HepG2 (cell line): ENCODE measurements around the gene MYO5B. TPM values are rescaled to one million over a fixed set of nuclear protein-coding genes. Genes with fewer than 3 reads are reported as not detected.

ENCODE experiments used
- CHCHD3 ChIP-seq: sonication (generic); formaldehyde crosslinking; IDR thresholded peaks from 2 replicates; pipeline ENCODE4 v1.8.0; 2022; ENCODE audit warnings: mild to moderate bottlenecking, missing genetic modification reagents, moderate library complexity
- SMAD1 ChIP-seq: sonication (generic); formaldehyde crosslinking; IDR thresholded peaks from 2 replicates; pipeline ENCODE4 v1.4.0; 2020; ENCODE audit warnings: missing genetic modification reagents, low read depth, mild to moderate bottlenecking, borderline replicate concordance
- SP5 ChIP-seq: IDR thresholded peaks from 2 replicates; pipeline ENCODE4 v1.6.1; 2016; ENCODE audit warnings: low read depth, borderline replicate concordance
- ZFY ChIP-seq: sonication (generic); formaldehyde crosslinking; IDR thresholded peaks from 2 replicates; pipeline ENCODE4 v1.4.0; 2020; ENCODE audit warnings: missing genetic modification reagents
- ZNF781 ChIP-seq: sonication (generic); formaldehyde crosslinking; IDR thresholded peaks from 2 replicates; pipeline ENCODE4 v1.5.1; 2020; ENCODE audit warnings: borderline replicate concordance, mild to moderate bottlenecking, missing genetic modification reagents; ENCODE audit errors: not compliant biosample characterization
- polyA plus RNA-seq, 8 experiments: library from polyadenylated mRNA; depleted of rRNA in 3 of 8; stranded (reverse) in 7 of 8; unstranded in 1 of 8; fragments of >200 nt; fragmentation: Illumina TruSeq in 4 of 8; extraction: Trizol in 4 of 8; gene quantifications; 2 replicates each; pipeline versions ENCODE4 v1.2.1 to v1.2.3, GENCODE V29; 2011 to 2016; ENCODE audit warnings: low read depth in 4 of 8, missing spikeins in 1 of 8, mixed read lengths in 1 of 8; ENCODE audit not compliant: insufficient read depth in 1 of 8
- total RNA-seq, 5 experiments: library from RNA; depleted of rRNA; stranded (reverse); fragments of >200 nt; fragmentation: Illumina TruSeq; extraction: Trizol; gene quantifications; 2 replicates each; pipeline ENCODE4 v1.2.3, GENCODE V29; 2016; ENCODE audit warnings: low read depth in 1 of 5
- TF ChIP-seq, protein P1 (sequence below): sonication (generic); formaldehyde crosslinking; IDR thresholded peaks from 2 replicates; pipeline ENCODE4 v1.4.0; 2020; ENCODE audit warnings: missing genetic modification reagents
- TF ChIP-seq, protein P2 (sequence below): IDR thresholded peaks from 2 replicates; pipeline ENCODE4 v1.4.0; 2020; ENCODE audit warnings: mild to moderate bottlenecking, missing genetic modification reagents
- TF ChIP-seq, protein P3 (sequence below): sonication (generic); formaldehyde crosslinking; IDR thresholded peaks from 2 replicates; pipeline ENCODE4 v1.8.0; 2022; ENCODE audit warnings: low read depth, missing genetic modification reagents
- TF ChIP-seq, protein P4 (sequence below): sonication (generic); formaldehyde crosslinking; conservative IDR thresholded peaks from 2 replicates; pipeline ENCODE4 v1.4.0; 2020; ENCODE audit warnings: missing genetic modification reagents
- TF ChIP-seq, protein P5 (sequence below): sonication (generic); formaldehyde crosslinking; IDR thresholded peaks from 2 replicates; pipeline ENCODE4 v1.5.1; 2020; ENCODE audit warnings: mild to moderate bottlenecking, missing genetic modification reagents, moderate library complexity

Gene MYO5B
- total and polyA plus RNA-seq, 2 of the 13 experiments (the other 11 are each of a cell fraction or from before 2014, with no cell fraction given) = 13.1 to 24.0 TPM

DNA sequence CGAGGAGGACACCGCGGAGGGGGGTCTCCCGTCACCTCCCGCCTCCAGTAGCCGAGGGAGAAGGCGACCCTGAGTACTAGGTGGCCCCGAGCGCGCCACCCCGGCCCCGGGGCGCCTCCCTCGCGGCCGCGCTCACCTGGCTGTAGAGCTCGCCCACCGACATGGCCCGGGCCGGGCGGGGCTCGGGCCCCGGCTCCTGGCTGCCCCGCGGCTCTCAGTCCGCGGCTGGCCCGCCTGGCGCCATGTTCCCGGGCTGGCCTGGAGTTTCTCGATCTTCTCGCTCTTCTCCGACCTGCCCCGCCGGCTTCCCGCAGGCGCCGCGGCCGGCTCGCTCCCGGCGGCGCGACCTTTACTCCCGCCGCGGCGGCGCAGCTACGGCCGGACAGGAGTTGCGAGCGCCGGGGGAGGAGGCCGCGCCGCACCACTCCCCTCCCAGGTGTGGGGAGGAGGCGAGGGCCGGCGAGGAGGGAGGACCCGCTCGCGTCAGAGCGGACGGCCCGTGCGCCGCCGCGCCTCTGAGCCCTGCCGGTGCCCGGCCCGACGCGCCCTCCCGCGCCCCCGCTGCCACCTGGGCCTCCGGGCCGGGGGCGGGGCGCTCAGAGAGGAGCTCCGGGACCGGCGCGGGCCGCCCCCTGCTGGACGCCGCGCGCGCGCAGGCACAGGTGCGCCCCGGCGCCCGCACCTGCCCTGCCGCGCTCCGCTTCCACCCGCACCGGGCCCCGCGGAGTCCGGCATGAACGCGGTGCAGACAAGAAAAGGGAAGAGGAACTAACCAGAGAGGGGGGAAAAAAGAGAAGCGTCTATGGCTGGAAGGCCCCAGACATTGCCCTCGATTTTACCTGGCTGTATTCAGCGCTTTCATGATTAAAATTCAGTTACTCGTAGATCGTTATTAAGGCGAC, at the start of gene MYO5B (continued):
- TF ChIP-seq, protein P1, sequence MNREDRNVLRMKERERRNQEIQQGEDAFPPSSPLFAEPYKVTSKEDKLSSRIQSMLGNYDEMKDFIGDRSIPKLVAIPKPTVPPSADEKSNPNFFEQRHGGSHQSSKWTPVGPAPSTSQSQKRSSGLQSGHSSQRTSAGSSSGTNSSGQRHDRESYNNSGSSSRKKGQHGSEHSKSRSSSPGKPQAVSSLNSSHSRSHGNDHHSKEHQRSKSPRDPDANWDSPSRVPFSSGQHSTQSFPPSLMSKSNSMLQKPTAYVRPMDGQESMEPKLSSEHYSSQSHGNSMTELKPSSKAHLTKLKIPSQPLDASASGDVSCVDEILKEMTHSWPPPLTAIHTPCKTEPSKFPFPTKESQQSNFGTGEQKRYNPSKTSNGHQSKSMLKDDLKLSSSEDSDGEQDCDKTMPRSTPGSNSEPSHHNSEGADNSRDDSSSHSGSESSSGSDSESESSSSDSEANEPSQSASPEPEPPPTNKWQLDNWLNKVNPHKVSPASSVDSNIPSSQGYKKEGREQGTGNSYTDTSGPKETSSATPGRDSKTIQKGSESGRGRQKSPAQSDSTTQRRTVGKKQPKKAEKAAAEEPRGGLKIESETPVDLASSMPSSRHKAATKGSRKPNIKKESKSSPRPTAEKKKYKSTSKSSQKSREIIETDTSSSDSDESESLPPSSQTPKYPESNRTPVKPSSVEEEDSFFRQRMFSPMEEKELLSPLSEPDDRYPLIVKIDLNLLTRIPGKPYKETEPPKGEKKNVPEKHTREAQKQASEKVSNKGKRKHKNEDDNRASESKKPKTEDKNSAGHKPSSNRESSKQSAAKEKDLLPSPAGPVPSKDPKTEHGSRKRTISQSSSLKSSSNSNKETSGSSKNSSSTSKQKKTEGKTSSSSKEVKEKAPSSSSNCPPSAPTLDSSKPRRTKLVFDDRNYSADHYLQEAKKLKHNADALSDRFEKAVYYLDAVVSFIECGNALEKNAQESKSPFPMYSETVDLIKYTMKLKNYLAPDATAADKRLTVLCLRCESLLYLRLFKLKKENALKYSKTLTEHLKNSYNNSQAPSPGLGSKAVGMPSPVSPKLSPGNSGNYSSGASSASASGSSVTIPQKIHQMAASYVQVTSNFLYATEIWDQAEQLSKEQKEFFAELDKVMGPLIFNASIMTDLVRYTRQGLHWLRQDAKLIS = no peak
- no peak for TF ChIP-seq SMAD1 (CRISPR knock-in tag)
- no peak for TF ChIP-seq CHCHD3 (CRISPR knock-in tag)
- TF ChIP-seq SP5 (CRISPR knock-in tag) = 0 out of 2 replicates have a peak, but pooled peaks have one; percentile 18
- peak; percentile 85 for TF ChIP-seq ZFY (CRISPR knock-in tag)
- TF ChIP-seq, protein P2, sequence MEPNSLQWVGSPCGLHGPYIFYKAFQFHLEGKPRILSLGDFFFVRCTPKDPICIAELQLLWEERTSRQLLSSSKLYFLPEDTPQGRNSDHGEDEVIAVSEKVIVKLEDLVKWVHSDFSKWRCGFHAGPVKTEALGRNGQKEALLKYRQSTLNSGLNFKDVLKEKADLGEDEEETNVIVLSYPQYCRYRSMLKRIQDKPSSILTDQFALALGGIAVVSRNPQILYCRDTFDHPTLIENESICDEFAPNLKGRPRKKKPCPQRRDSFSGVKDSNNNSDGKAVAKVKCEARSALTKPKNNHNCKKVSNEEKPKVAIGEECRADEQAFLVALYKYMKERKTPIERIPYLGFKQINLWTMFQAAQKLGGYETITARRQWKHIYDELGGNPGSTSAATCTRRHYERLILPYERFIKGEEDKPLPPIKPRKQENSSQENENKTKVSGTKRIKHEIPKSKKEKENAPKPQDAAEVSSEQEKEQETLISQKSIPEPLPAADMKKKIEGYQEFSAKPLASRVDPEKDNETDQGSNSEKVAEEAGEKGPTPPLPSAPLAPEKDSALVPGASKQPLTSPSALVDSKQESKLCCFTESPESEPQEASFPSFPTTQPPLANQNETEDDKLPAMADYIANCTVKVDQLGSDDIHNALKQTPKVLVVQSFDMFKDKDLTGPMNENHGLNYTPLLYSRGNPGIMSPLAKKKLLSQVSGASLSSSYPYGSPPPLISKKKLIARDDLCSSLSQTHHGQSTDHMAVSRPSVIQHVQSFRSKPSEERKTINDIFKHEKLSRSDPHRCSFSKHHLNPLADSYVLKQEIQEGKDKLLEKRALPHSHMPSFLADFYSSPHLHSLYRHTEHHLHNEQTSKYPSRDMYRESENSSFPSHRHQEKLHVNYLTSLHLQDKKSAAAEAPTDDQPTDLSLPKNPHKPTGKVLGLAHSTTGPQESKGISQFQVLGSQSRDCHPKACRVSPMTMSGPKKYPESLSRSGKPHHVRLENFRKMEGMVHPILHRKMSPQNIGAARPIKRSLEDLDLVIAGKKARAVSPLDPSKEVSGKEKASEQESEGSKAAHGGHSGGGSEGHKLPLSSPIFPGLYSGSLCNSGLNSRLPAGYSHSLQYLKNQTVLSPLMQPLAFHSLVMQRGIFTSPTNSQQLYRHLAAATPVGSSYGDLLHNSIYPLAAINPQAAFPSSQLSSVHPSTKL (CRISPR knock-in tag) = no peak
- TF ChIP-seq ZNF781 (CRISPR knock-in tag) = no peak
- TF ChIP-seq, protein P3, sequence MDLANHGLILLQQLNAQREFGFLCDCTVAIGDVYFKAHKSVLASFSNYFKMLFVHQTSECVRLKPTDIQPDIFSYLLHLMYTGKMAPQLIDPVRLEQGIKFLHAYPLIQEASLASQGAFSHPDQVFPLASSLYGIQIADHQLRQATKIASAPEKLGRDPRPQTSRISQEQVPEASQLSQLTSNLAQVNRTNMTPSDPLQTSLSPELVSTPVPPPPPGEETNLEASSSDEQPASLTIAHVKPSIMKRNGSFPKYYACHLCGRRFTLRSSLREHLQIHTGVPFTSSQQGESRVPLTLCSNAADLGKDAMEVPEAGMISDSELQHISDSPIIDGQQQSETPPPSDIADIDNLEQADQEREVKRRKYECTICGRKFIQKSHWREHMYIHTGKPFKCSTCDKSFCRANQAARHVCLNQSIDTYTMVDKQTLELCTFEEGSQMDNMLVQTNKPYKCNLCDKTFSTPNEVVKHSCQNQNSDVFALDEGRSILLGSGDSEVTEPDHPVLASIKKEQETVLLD = peak; percentile 75
- TF ChIP-seq, protein P4, sequence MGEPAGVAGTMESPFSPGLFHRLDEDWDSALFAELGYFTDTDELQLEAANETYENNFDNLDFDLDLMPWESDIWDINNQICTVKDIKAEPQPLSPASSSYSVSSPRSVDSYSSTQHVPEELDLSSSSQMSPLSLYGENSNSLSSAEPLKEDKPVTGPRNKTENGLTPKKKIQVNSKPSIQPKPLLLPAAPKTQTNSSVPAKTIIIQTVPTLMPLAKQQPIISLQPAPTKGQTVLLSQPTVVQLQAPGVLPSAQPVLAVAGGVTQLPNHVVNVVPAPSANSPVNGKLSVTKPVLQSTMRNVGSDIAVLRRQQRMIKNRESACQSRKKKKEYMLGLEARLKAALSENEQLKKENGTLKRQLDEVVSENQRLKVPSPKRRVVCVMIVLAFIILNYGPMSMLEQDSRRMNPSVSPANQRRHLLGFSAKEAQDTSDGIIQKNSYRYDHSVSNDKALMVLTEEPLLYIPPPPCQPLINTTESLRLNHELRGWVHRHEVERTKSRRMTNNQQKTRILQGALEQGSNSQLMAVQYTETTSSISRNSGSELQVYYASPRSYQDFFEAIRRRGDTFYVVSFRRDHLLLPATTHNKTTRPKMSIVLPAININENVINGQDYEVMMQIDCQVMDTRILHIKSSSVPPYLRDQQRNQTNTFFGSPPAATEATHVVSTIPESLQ = no peak
- TF ChIP-seq, protein P5, sequence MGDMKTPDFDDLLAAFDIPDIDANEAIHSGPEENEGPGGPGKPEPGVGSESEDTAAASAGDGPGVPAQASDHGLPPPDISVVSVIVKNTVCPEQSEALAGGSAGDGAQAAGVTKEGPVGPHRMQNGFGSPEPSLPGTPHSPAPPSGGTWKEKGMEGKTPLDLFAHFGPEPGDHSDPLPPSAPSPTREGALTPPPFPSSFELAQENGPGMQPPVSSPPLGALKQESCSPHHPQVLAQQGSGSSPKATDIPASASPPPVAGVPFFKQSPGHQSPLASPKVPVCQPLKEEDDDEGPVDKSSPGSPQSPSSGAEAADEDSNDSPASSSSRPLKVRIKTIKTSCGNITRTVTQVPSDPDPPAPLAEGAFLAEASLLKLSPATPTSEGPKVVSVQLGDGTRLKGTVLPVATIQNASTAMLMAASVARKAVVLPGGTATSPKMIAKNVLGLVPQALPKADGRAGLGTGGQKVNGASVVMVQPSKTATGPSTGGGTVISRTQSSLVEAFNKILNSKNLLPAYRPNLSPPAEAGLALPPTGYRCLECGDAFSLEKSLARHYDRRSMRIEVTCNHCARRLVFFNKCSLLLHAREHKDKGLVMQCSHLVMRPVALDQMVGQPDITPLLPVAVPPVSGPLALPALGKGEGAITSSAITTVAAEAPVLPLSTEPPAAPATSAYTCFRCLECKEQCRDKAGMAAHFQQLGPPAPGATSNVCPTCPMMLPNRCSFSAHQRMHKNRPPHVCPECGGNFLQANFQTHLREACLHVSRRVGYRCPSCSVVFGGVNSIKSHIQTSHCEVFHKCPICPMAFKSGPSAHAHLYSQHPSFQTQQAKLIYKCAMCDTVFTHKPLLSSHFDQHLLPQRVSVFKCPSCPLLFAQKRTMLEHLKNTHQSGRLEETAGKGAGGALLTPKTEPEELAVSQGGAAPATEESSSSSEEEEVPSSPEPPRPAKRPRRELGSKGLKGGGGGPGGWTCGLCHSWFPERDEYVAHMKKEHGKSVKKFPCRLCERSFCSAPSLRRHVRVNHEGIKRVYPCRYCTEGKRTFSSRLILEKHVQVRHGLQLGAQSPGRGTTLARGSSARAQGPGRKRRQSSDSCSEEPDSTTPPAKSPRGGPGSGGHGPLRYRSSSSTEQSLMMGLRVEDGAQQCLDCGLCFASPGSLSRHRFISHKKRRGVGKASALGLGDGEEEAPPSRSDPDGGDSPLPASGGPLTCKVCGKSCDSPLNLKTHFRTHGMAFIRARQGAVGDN (CRISPR knock-in tag) = peak; percentile 53
